HEK293 (cell line): ENCODE measurements around the gene COL25A1.

Source experiments
- CTCF ChIA-PET: fragments of 350-600 bp; formaldehyde crosslinking; extraction: SDS; loops from one replicate; lab custom pipeline; 2021; ENCODE audit warnings: antibody characterized with exemption; lab: Yijun Ruan, JAX
- POLR2A ChIA-PET: fragments of 300-600 bp; formaldehyde crosslinking; extraction: SDS; loops from one replicate; lab custom pipeline; 2020; ENCODE audit warnings: antibody characterized with exemption, inconsistent platforms; lab: Yijun Ruan, JAX
- H3K27ac ChIP-seq: fragments of 200-500 bp; sonication (Bioruptor generic); 2 replicates; pipeline ENCODE4 v1.5.1; 2014; ENCODE audit warnings: low read depth, low read length, control low read depth, inconsistent platforms; ENCODE audit errors: extremely low read depth
- H3K36me3 ChIP-seq, 2 experiments: fragments of 200-500 bp in 1 of 2; sonication (Bioruptor generic) in 1 of 2; 1 replicate in 1 of 2; 2 replicates in 1 of 2; pipeline ENCODE4 v1.5.1; 2014 to 2017; ENCODE audit warnings: inconsistent platforms in 2 of 2, low read length in 2 of 2; ENCODE audit not compliant: control insufficient read depth in 2 of 2, insufficient read depth in 1 of 2
- H3K4me1 ChIP-seq: fragments of 200-500 bp; sonication (Bioruptor generic); 2 replicates; pipeline ENCODE4 v1.5.1; 2014; ENCODE audit warnings: mild to moderate bottlenecking, low read length, inconsistent platforms; ENCODE audit not compliant: control insufficient read depth, insufficient read depth
- H3K4me3 ChIP-seq: 2 replicates; pipeline ENCODE4 v1.5.1; 2011; ENCODE audit warnings: low read depth, mild to moderate bottlenecking, control low read depth, low read length, moderate library complexity
- H3K9me3 ChIP-seq: fragments of 200-500 bp; sonication (Bioruptor generic); 2 replicates; pipeline ENCODE4 v1.5.1; 2014; ENCODE audit warnings: low read depth, low read length, inconsistent platforms; ENCODE audit not compliant: control insufficient read depth, insufficient read depth
- EGR2 ChIP-seq: fragments of 450-650 bp; formaldehyde crosslinking; IDR thresholded peaks from 2 replicates; pipeline ENCODE4 v1.5.1; 2016; ENCODE audit warnings: low read depth, missing biosample characterization, missing genetic modification characterization
- FEZF1 ChIP-seq: fragments of 450-650 bp; formaldehyde crosslinking; IDR thresholded peaks from 2 replicates; pipeline ENCODE4 v1.5.1; 2016; ENCODE audit warnings: missing biosample characterization, missing genetic modification characterization
- GFI1B ChIP-seq: fragments of 450-650 bp; formaldehyde crosslinking; IDR thresholded peaks from 2 replicates; pipeline ENCODE4 v1.5.1; 2016; ENCODE audit warnings: missing biosample characterization, missing genetic modification characterization
- GLI2 ChIP-seq: fragments of 450-650 bp; formaldehyde crosslinking; IDR thresholded peaks from 2 replicates; pipeline ENCODE4; 2017; ENCODE audit warnings: missing biosample characterization, missing genetic modification characterization, low read depth, borderline replicate concordance
- IKZF3 ChIP-seq: fragments of 450-650 bp; IDR thresholded peaks from 2 replicates; pipeline ENCODE4 v1.5.0; 2018; ENCODE audit warnings: missing biosample characterization, mild to moderate bottlenecking, missing genetic modification characterization, moderate library complexity
- KLF17 ChIP-seq: fragments of 450-650 bp; formaldehyde crosslinking; IDR thresholded peaks from 2 replicates; pipeline ENCODE4 v1.5.1; 2016; ENCODE audit warnings: missing biosample characterization, missing genetic modification characterization
- OVOL3 ChIP-seq: fragments of 450-650 bp; formaldehyde crosslinking; IDR thresholded peaks from 2 replicates; pipeline ENCODE4 v1.5.1; 2016; ENCODE audit warnings: missing biosample characterization, missing genetic modification characterization
- PRDM4 ChIP-seq: fragments of 450-650 bp; formaldehyde crosslinking; IDR thresholded peaks from 2 replicates; pipeline ENCODE4 v1.5.1; 2017; ENCODE audit warnings: missing biosample characterization, missing genetic modification characterization
- YY2 ChIP-seq: fragments of 450-650 bp; formaldehyde crosslinking; IDR thresholded peaks from 2 replicates; pipeline ENCODE4 v1.5.1; 2016; ENCODE audit warnings: missing biosample characterization, missing genetic modification characterization
- ZBTB17 ChIP-seq: fragments of 450-650 bp; formaldehyde crosslinking; IDR thresholded peaks from 2 replicates; pipeline ENCODE4 v1.5.1; 2016; ENCODE audit warnings: missing biosample characterization, missing genetic modification characterization
- ZBTB26 ChIP-seq: fragments of 450-650 bp; formaldehyde crosslinking; optimal IDR thresholded peaks from 2 replicates; pipeline ENCODE3; 2016; ENCODE audit warnings: missing biosample characterization, mild to moderate bottlenecking, missing genetic modification characterization
- ZBTB8A ChIP-seq: fragments of 450-650 bp; formaldehyde crosslinking; IDR thresholded peaks from 2 replicates; pipeline ENCODE4 v1.5.1; 2016; ENCODE audit warnings: missing biosample characterization, missing genetic modification characterization
- ZFP3 ChIP-seq: fragments of 450-650 bp; formaldehyde crosslinking; IDR thresholded peaks from 2 replicates; pipeline ENCODE4 v1.5.1; 2016; ENCODE audit warnings: low read depth, missing biosample characterization, missing genetic modification characterization
- ZFP69B ChIP-seq: fragments of 450-650 bp; formaldehyde crosslinking; IDR thresholded peaks from 2 replicates; pipeline ENCODE4 v1.5.1; 2016; ENCODE audit warnings: missing biosample characterization, missing genetic modification characterization
- ZNF239 ChIP-seq: fragments of 450-650 bp; formaldehyde crosslinking; IDR thresholded peaks from 2 replicates; pipeline ENCODE4 v1.5.1; 2016; ENCODE audit warnings: missing biosample characterization, missing genetic modification characterization
- ZNF248 ChIP-seq: fragments of 450-650 bp; formaldehyde crosslinking; IDR thresholded peaks from 2 replicates; pipeline ENCODE4 v1.5.1; 2017; ENCODE audit warnings: missing biosample characterization, missing genetic modification characterization
- ZNF274 ChIP-seq, 2 experiments: fragments of 200-500 bp in 1 of 2; fragments of 450-650 bp in 1 of 2; sonication (Bioruptor generic) in 1 of 2; formaldehyde crosslinking in 1 of 2; IDR thresholded peaks; 2 replicates each; pipeline versions ENCODE4 v1.5.1 to v1.6.1; 2014 to 2016; ENCODE audit warnings: borderline replicate concordance in 1 of 2, inconsistent platforms in 1 of 2, low read length in 1 of 2, missing biosample characterization in 1 of 2, missing genetic modification characterization in 1 of 2
- ZNF280C ChIP-seq: fragments of 450-650 bp; formaldehyde crosslinking; IDR thresholded peaks from 2 replicates; pipeline ENCODE4 v1.5.1; 2016; ENCODE audit warnings: missing biosample characterization, missing genetic modification characterization
- ZNF311 ChIP-seq: fragments of 450-650 bp; formaldehyde crosslinking; IDR thresholded peaks from 2 replicates; pipeline ENCODE4 v1.5.1; 2017; ENCODE audit warnings: missing biosample characterization, missing genetic modification characterization, borderline replicate concordance
- ZNF362 ChIP-seq: fragments of 450-650 bp; formaldehyde crosslinking; IDR thresholded peaks from 2 replicates; pipeline ENCODE4 v1.5.1; 2016; ENCODE audit warnings: missing biosample characterization, missing genetic modification characterization
- ZNF404 ChIP-seq: fragments of 450-650 bp; formaldehyde crosslinking; IDR thresholded peaks from 2 replicates; pipeline ENCODE4 v1.5.1; 2017; ENCODE audit warnings: missing biosample characterization, missing genetic modification characterization
- ZNF658 ChIP-seq: fragments of 450-650 bp; formaldehyde crosslinking; IDR thresholded peaks from 2 replicates; pipeline ENCODE4; 2016; ENCODE audit warnings: missing biosample characterization, missing genetic modification characterization
- ZNF660 ChIP-seq: fragments of 450-650 bp; IDR thresholded peaks from 2 replicates; pipeline ENCODE4 v1.5.1; 2018; ENCODE audit warnings: missing biosample characterization, mild to moderate bottlenecking, missing genetic modification characterization
- TF ChIP-seq, protein P1 (sequence below): fragments of 450-650 bp; IDR thresholded peaks from 2 replicates; pipeline ENCODE4 v1.5.1; 2018; ENCODE audit warnings: missing biosample characterization, mild to moderate bottlenecking, missing genetic modification characterization

The COL25A1 gene

DNA sequence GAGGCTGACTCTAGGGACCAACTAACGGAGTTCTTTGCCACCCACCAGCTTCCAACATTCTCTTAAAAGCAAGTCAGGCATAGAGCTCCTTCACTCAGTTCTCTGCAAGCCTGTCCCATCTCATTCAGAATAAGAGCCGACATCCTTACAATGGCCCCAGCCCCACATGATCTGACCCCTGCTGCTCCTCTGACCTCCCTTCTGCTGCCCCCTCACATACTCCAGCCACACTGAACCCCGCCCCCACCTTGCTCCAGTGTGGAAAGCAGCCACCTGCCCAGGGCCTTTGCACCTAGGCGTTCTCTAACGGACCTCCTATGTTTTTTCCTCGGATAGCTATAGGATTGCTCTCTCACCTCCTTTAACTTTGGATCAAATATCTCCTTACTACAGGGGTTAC, 396.5 kb downstream of the COL25A1 start (continued):
- TF ChIP-seq ZNF274 (IDR thresholded peaks at IDR 0.05; ENCODE audit: low read length) (no peak), ZNF274 (tag by site-specific recombination; IDR thresholded peaks at IDR 0.05; ENCODE audit: borderline replicate concordance) (no peak), ZBTB26 (no peak), ZNF404 (tag by site-specific recombination) (no peak), ZNF239 (tag by site-specific recombination) (no peak), ZFP69B (tag by site-specific recombination) (no peak)

GRCh38 chr4:108903464-108904221, 398.8 kb downstream of the COL25A1 start:
- Histone ChIP-seq H3K27ac (no peak overlapping the region), H3K4me3 (no peak overlapping the region), H3K4me1 (peaks cover 4% of the 10 kb centered on the region; the same call in 1 of the 2 replicates), H3K9me3 (no peaks in the 10 kb centered on the region), H3K36me3 (no peaks in the 10 kb centered on the region)
- ChIA-PET POLR2A (no interaction called here), CTCF (no interaction called here)
- no peak; the same call in 1 of the 2 replicates for TF ChIP-seq GLI2
- TF ChIP-seq ZFP3: no peak
- TF ChIP-seq OVOL3: no peak
- TF ChIP-seq ZNF311 (tag by site-specific recombination): no peak
- no peak for TF ChIP-seq EGR2 (tag by site-specific recombination)
- TF ChIP-seq YY2 (tag by site-specific recombination): no peak
- no peak for TF ChIP-seq PRDM4 (tag by site-specific recombination)
- 0 out of 2 replicates have a peak, but pooled peaks have one; percentile 14 for TF ChIP-seq ZBTB8A (tag by site-specific recombination)
- TF ChIP-seq FEZF1 (tag by site-specific recombination): peak; percentile 71; the same call in 1 of the 2 replicates
- no peak for TF ChIP-seq ZNF280C (tag by site-specific recombination)
- no peak for TF ChIP-seq KLF17
- no peak for TF ChIP-seq ZNF660
- no peak for TF ChIP-seq ZBTB17 (tag by site-specific recombination)
- no peak for TF ChIP-seq ZNF658 (tag by site-specific recombination)
- TF ChIP-seq ZNF248: no peak
- TF ChIP-seq ZNF362 (tag by site-specific recombination): no peak
- TF ChIP-seq IKZF3: 0 out of 2 replicates have a peak, but pooled peaks have one; percentile 7
- TF ChIP-seq, protein P1, sequence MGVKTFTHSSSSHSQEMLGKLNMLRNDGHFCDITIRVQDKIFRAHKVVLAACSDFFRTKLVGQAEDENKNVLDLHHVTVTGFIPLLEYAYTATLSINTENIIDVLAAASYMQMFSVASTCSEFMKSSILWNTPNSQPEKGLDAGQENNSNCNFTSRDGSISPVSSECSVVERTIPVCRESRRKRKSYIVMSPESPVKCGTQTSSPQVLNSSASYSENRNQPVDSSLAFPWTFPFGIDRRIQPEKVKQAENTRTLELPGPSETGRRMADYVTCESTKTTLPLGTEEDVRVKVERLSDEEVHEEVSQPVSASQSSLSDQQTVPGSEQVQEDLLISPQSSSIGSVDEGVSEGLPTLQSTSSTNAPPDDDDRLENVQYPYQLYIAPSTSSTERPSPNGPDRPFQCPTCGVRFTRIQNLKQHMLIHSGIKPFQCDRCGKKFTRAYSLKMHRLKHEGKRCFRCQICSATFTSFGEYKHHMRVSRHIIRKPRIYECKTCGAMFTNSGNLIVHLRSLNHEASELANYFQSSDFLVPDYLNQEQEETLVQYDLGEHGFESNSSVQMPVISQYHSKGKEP: no peak
- no peak for TF ChIP-seq GFI1B (tag by site-specific recombination)
